Stimulated activated CD4-positive, alpha-beta T cell treated with anti-CD3 and anti-CD28 coated beads, Interleukin-1b, Interleukin-23, amount 100 ng/mL, for 48 hours (primary cell): ENCODE results near the gene ATCAY.

Source experiments
- DNase-seq: peaks from one replicate; pipeline ENCODE4 v3.0.0-alpha.2; 2020

The ATCAY gene, protein sequence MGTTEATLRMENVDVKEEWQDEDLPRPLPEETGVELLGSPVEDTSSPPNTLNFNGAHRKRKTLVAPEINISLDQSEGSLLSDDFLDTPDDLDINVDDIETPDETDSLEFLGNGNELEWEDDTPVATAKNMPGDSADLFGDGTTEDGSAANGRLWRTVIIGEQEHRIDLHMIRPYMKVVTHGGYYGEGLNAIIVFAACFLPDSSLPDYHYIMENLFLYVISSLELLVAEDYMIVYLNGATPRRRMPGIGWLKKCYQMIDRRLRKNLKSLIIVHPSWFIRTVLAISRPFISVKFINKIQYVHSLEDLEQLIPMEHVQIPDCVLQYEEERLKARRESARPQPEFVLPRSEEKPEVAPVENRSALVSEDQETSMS

DNA sequence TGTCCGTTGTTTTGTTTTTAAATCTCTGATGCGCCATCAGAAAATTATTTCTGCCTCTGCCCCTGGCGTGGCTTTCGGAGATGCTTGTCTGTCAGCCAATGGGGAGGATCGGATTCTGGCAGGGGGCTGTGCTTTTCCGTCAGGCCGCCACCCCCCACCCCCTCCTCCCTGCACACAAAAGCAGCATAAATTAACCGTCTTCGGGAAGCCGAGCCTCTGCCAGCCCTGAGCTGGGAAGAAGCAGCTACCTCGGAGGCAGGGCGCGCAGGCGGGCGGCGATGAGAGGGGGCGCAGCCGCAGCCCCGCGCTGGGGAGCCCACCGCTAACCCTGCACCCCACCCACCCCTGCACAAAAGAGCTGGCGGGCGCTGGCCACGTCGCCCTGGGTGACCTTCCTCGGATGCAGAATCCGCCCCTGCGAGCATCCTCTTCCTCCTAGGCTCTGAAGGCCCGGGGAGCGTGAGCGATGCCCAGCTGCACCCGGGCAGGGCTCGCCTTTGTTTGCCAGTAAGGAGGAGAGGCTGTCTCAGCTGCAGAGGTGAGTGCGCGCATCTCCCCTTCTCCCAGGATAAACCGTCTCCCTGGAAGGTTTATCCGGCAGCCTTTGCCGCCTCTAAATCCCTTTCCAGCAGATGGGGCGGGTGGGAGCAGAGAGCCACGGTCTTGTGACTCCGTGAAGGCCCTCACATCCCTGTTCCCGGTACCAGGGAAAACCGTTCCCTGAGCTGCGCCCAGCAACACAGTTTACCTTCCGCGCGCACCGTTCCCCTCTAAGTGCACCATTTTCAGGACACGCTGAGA lies at the start of gene ATCAY:
Gene ATCAY, plus strand, starts transcription at position 215 of the 801 bp plus-strand sequence. CDS start 5,083 bp downstream, outside the sequence.
- DNase-seq: no peak

- DNase-seq: no peak
Measured at GRCh38 chr19:3831601-3832000, 48.9 kb upstream of the ATCAY start.

- no peak for DNase-seq
Measured at GRCh38 chr19:3832001-3832400, 48.5 kb upstream of the ATCAY start.

- no peak for DNase-seq
Measured at GRCh38 chr19:3833578-3834348, 46.7 kb upstream of the ATCAY start.

DNA sequence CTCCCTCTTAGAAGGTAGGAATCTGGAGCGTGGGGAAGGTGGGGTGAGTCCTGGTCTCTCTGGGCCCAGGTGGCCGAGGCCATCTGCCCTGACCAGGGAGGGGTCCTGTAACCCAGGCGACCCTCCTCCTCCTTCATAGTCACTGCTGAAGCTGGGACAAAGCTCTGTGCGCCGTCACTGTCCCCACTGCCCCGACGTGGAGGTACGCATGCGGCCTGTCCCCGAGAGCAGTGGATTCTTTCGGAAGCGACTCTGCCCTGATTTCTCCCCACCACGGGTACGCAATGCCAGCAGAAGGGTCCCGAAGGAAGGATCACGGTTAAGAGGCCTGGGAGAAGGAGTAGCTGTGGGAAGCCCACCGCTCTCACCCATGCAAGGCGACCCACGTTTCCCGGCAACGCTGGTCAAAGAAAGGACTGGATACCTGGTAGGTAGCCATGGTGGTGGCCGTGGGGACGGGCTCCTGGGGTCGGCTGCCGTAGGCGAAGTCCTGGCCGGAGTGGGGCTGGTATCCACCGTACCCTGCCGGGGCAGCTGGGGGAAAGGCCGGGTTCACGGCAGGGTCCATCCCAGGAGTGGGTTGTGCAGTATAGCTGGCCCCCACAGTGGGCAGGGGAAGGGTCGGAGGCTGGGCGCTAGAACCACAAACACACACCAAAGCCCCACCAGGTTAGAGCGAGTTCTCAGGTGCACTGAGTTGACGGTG lies 46.0 kb upstream of the ATCAY start:
- no peak for DNase-seq

DNA sequence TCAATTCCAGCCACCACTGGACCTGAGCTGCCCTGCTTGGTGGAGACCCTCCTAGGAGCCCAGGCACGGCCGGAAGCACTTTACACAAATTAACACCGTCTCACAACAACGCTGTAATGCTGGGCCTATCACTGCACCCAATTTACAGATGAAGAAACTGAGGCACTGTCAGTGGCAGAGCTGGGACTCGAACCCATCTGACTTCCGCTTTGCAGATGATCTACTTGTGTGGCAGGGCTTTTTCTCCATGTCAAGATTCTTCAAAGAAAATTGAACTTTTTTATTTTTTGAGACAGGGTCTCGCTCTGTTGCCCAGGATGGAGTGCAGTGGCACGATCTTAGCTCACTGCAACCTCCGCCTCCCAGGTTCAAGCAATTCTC lies 45.4 kb upstream of the ATCAY start:
- DNase-seq: no peak

DNA sequence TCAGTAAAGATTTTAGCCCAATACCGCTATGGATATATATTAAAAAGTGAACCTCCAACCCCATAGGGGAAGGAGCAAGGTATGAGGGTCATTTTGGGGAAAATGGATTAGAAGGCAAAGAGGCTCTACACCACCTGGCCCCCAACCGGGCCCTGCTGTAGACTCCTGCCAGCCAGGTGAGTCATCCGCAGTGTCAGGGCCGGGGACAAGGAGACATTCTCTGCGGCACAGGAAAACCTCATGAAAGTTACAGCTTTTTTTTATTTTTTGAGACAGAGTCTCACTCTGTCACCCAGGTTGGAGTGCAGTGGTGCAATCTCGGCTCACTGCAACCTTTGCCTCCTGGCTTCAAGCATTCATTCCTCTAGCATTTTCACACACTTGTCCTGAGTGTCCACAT lies 43.6 kb upstream of the ATCAY start:
- no peak for DNase-seq

GRCh38 chr19:3837332-3837731 lies 43.2 kb upstream of the ATCAY start:
- no peak for DNase-seq

DNA sequence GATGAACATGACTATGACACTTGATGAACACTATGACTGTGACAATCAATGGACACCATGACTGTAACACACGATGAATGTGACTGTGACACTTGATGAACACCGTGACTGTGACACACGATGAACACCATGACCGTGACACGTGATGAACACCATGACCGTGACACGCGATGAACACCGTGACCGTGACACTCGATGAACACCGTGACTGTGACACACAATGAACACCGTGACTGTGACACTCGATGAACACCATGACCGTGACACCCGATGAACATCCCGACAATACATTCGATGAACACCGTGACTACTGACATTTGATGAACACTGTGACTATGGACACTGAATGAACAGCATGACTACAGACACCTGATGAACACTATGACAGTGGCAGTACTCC lies 42.6 kb upstream of the ATCAY start:
- no peak for DNase-seq

DNA sequence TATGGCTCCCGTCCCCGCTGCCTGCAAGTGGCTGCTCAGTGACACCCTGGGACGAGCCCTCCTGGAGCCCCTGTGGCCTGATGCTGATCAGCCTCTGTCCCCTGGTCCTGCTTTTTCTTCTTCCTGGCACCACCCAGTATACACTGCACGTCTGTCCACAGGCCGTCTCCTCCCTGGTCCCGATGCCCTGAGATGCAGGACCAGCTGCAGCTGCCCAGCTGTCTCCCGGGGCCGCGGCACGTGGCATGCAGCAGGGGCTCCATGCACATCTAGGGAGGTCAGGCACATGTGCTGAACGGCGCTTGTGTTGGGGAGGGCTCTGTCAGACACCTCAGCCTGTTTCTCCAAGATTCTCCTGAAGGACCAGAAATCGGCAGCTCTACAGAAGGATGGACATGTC lies 41.8 kb upstream of the ATCAY start:
- no peak for DNase-seq

DNA sequence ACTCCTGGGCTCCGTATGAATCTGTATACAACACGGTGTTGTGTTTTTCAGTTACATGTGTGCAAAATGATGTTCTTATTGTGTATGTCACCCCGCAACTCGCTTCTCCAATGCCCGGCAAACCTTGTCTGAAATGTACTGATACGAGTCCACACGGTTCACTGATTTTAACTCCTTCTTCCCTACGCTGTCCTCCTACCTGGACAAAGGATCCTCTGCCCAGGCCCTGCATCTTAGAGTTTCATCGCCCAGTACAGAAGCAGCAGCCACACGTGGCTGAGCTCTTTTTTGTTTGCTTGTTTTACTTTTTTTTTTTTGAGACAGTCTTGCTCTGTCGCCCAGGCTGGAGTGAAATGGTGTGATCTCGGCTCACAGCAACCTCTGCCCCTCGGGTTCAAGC lies 40.5 kb upstream of the ATCAY start:
- no peak for DNase-seq

DNA sequence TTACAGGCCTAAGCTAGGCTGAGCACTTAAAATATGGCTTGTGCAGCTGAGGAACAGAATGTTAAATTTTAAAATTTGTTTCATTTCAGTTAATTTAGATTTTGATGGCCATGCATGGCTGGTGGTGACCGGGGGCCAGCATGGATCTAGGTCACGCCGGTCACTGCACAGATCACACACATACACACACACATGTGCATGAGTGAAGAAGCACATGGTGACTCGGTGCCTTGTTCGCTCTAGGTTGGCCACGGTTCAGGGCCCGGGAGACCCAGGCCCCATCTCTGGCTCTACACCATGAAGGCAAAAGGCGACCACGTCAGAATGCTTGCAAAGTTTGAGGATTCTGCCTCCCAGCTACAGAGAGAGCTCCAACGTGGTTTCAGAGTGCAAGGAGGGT lies 39.7 kb upstream of the ATCAY start:
- DNase-seq: no peak

GRCh38 chr19:3842948-3843347 lies 37.5 kb upstream of the ATCAY start:
- no peak for DNase-seq

DNA sequence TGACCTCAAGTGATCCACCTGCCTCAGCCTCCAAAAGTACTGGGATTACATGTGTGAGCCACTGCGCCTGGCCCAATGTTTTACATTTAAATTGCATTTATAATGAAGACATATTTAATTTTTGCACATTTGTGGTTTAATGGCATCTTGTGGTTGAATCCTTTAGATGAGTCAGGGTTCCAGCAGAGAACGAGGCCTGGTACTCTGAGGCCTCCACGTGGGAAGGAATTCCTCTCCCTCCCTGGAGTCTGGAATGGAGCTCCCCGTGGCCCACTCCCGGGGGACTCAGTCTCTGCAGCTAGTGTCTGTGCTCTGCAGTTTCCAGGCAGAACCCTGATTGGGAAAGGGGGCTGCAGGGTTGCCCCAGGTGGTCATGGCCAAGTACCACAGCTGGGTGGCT lies 35.9 kb upstream of the ATCAY start:
- DNase-seq: no peak

DNA sequence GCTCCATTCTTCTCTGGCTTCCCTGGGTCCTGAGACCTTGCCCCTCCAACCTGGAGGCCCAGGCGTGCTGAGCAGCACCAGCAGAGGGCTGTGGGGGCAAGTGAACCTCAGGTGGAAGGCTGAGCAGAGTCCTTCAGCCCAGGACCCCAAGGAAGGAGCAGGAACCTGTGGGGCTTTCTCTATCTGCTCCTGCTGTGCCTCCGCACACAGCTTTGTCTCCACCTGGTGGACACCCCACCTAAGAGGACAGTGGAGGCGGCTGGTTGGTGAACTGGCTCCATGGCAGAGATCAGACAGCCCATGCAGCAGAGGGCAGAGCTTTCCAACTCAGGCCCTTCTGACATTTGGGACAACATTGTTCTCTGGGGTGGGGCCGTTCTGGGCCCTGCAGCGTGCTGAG lies 31.4 kb upstream of the ATCAY start:
- DNase-seq: peak; percentile 35

DNA sequence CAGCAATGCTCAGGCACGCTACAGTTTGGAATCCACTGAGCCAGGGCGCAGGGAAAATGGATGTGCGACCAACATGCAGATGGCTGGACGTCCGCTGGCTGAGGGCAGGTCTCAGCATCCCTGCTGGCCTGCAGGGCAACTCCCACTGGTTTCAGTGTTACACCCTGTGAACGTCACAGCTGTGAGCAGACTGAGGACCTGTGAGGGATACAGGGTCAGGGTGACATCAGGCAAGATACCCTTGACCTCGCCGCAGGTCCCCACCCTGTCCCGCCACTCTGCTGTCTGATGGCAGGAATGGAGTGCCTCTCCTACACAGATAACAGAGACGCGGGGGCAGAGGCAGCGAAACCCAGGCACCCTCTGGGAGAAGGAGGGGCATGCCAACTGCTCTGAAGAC lies 30.7 kb upstream of the ATCAY start:
- no peak for DNase-seq

DNA sequence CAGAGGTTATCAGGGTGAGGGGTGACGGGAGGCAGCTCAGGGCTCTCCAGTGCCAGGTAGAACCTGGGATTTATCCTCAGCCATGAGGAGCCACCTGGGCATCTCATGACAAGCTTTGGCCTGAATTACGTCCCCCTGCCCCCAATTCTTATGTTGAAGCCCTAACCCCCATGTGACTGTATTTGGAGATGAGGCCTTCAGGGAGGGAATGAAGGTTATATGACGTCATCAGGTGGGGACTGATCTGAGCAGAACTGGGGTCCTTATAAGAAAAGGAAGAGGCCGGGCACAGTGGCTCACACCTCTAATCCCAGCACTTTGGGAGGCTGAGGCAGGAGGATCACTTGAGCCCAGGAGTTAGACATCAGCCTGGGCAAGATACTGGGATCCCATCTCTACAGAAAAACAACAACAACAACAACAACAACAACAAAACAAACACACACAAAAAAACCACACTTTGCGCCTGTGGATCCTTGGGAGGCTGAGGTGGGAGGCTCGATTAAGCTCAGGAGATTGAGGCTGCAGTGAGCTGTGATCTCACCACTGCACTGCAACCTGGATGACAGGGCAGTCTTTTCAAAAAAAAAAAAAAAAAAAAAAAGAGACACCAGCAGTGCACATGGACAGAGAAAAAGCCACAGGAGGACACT lies 30.0 kb upstream of the ATCAY start:
- no peak for DNase-seq

DNA sequence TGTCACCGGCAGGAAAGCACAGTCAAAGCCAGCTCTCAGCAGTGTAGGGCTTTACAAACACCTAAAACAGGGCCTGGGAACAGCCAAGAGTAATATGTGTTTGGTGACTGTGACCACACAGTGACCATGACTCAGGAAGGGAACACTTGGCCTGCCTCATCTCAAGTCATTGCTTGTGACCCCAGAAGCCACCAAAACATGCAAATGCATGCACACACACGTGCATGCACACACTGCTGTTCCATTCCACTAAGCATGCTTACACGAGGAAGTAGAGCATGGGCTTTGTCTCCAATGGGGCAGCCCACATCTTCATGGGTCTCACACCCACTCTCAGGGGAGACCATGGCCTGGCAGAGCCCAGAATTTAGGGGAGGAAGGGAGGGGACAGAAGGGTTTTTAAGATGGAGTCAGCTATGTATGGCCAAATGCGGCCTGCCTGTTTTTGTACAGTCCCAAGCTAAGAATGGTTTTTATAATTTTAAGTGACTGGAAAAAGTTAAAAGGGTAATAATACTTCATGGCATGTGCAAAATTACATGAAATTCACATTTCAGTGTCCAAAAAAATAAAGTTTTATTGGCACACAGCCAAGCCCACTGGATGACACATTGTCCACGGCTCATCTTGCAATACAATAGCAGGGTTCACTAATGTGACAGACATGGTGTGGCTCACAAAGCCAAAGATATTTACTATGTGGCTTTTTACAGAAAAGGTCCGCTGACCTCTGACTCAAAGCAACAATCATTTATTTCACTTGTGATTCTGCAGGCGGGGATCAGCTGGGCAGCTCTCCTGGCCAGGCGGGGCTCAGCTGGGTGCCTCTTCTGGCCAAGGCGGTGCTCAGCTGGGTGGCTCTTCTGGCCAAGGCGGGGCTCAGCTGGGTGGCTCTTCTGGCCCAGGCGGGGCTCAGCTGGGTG lies 29.0 kb upstream of the ATCAY start:
- DNase-seq: no peak

GRCh38 chr19:3852177-3852511 lies 28.3 kb upstream of the ATCAY start:
- no peak for DNase-seq

DNA sequence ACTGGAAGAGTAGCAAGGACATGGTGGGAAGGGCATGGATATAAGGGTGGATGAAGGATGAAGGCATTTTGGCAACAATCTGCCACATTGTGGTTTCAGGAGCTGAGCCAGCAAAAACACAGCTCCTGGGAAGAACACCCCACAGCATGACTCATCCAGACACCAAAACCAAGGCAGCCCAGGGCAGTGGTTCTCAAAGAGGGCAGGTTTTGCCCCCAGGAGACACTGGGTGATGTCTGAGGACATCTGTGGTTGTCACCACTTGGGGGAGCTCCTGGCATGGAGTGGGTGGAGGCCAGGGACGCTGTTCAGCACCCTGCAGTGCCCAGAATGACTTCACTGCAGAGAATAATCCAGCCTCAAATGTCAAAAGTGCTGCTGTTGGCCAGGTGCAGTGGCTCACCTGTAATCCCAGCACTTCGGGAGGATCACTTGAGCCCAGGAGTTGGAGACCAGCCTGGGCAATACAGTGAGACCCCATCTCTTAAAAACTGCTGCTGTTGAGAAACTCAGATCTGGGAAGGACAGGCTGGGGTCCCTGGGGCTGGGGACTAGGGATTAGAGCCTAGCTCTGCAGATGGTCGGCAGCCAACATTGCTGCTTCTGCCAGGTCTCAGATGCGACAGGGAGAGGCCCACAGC lies 27.8 kb upstream of the ATCAY start:
- DNase-seq: no peak

- no peak for DNase-seq
Measured at GRCh38 chr19:3855320-3855719, 25.2 kb upstream of the ATCAY start.
